Measurements from ENCODE around the gene SPRYD3. TPM values are rescaled to one million over a fixed set of nuclear protein-coding genes. Genes with fewer than 3 reads are reported as not detected.
"Not testable (repeated sequence)": the region's sequence is repeated elsewhere in the genome, so short reads cannot be mapped to it uniquely, and the experiment has no call there.

SPRYD3 gene
- total RNA-seq, 1 experiment from 2014 or later, result 12.9 TPM

DNA sequence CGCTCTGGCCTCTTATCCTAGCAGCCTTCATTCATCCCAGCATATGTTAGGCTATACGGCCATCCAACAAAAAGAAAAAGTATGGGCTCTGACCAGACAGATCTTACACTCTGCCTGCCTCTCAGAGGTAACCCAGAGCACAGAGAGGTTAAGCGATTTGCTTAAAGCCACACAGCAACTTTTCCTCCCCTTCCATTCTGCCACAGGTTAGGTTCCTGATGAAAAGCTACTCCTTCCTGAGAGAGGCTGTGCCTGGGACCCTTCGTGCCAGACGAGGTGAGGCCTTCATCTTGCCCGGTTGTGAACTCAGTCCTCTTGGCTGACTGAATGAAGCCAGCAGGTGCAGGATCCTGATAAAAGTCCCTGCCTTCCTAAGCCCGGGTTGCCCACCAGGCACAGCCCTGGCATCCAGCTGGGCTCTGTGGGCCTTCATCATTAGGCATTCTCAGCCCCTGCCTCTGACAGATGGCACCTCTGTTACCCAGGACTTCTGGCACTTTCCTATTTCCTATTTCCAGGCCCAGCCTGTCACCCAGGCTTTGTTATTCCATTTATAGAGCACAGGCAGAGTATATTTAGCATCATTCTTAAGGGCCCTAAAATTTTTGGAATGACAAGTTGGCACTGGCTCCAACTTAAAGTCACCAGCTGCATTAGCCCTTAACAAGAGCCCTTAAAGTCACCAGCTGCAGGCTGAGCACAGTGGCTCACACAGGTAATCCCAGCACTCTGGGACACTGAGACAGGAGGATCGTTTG lies 36.9 kb upstream of the SPRYD3 start:
- CTCF ChIA-PET, result interaction anchor here (0.6 kb wide), 1 partner anchor 489 kb away, joined by 5 read pairs; no protein-coding TSS in a partner anchor

DNA sequence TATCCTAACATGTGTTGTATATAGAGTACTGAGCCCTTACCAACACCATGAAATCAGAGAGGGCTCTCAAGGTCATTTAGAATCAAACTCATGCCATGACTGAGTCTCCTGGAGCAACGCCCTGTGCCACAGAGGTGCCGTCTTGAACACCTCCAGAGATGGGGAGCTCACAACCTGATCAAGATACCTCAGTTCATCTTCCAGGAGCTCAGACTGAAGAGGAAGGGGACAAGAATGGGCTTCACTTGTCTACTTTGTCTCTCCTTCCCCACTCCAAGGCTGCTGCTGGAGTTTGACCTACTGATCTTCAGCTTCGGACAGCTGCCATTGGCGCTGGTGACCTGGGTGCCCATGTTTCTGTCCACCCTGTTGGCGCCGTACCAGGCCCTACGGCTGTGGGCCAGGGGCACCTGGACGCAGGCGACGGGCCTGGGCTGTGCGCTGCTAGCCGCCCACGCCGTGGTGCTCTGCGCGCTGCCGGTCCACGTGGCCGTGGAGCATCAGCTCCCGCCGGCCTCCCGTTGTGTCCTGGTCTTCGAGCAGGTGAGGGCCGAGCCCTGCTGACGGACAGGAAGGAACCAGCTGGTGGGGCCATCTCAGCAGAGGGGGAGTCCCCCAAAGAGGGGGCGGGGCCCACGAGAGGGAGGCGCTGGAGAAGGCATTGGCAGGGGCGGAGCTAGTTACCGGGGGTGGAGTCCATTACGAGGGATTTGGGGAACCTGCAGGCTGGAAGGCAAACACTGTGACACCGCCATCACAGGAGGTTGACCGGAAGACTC lies 36.1 kb upstream of the SPRYD3 start:
- BruUV-seq (replicated peaks), result no TSS peak
- Mint-ChIP-seq H3K27ac (ENCODE audit: unreplicated experiment) (no peak overlapping the region), H3K36me3 (ENCODE audit: insufficient read depth, unreplicated experiment) (no peaks in the 10 kb centered on the region), H3K4me3 (ENCODE audit: low read depth, unreplicated experiment) (no peak overlapping the region), H3K27me3 (ENCODE audit: unreplicated experiment) (peaks cover 19% of the 10 kb centered on the region), H3K9me3 (ENCODE audit: low read depth, unreplicated experiment) (no peaks in the 10 kb centered on the region), H3K4me1 (ENCODE audit: low read depth, unreplicated experiment) (no peaks in the 10 kb centered on the region)
- TF ChIP-seq, protein P1, sequence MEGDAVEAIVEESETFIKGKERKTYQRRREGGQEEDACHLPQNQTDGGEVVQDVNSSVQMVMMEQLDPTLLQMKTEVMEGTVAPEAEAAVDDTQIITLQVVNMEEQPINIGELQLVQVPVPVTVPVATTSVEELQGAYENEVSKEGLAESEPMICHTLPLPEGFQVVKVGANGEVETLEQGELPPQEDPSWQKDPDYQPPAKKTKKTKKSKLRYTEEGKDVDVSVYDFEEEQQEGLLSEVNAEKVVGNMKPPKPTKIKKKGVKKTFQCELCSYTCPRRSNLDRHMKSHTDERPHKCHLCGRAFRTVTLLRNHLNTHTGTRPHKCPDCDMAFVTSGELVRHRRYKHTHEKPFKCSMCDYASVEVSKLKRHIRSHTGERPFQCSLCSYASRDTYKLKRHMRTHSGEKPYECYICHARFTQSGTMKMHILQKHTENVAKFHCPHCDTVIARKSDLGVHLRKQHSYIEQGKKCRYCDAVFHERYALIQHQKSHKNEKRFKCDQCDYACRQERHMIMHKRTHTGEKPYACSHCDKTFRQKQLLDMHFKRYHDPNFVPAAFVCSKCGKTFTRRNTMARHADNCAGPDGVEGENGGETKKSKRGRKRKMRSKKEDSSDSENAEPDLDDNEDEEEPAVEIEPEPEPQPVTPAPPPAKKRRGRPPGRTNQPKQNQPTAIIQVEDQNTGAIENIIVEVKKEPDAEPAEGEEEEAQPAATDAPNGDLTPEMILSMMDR (IDR thresholded peaks at IDR 0.05; ENCODE audit: unreplicated experiment), result no peak
- intact Hi-C loops (cut with micrococcal nuclease; ENCODE audit: unreplicated experiment), result no loop called here
- CTCF ChIA-PET, result no interaction called here
- no peak for DNase-seq

More for the DNA sequence above, 36.9 kb upstream of the SPRYD3 start:
- intact Hi-C loops (cut with micrococcal nuclease; ENCODE audit: unreplicated experiment), result no loop called here
- Mint-ChIP-seq H3K9me3 (ENCODE audit: low read depth, unreplicated experiment) (no peaks in the 10 kb centered on the region), H3K27me3 (ENCODE audit: unreplicated experiment) (peaks cover 19% of the 10 kb centered on the region), H3K36me3 (ENCODE audit: insufficient read depth, unreplicated experiment) (no peaks in the 10 kb centered on the region), H3K4me3 (ENCODE audit: low read depth, unreplicated experiment) (no peak overlapping the region), H3K27ac (ENCODE audit: unreplicated experiment) (no peak overlapping the region), H3K4me1 (ENCODE audit: low read depth, unreplicated experiment) (no peaks in the 10 kb centered on the region)
- DNase-seq, result no peak
- TF ChIP-seq, protein P1 (IDR thresholded peaks at IDR 0.05; ENCODE audit: unreplicated experiment), result no peak
- BruUV-seq (replicated peaks), result no TSS peak

DNA sequence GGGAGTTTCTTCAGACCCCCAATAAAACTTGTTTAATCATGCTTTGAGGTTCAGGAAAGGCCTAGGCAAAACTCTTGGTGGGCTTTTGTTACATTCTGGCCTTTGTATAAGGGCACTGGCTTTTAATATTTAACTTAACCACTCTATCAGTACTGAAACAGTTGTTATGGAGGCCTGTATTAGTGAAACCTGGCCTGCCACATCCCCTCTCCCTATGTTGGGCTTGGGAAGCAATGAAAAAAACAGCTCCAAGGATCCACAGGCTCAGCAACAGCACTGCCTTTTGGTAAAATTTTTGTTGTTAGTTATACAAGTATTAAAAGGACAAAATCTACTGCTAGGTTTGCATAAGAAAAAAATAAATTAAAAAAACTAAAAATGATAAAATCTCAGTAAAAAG lies 34.8 kb upstream of the SPRYD3 start:
- no peak for DNase-seq
- Mint-ChIP-seq H3K4me1 (ENCODE audit: low read depth, unreplicated experiment) (no peaks in the 10 kb centered on the region), H3K4me3 (ENCODE audit: low read depth, unreplicated experiment) (no peak overlapping the region), H3K27me3 (ENCODE audit: unreplicated experiment) (peaks cover 9% of the 10 kb centered on the region), H3K9me3 (ENCODE audit: low read depth, unreplicated experiment) (no peaks in the 10 kb centered on the region), H3K36me3 (ENCODE audit: insufficient read depth, unreplicated experiment) (no peaks in the 10 kb centered on the region), H3K27ac (ENCODE audit: unreplicated experiment) (no peak overlapping the region)
- no TSS peak for BruUV-seq (replicated peaks)
- TF ChIP-seq, protein P1 (IDR thresholded peaks at IDR 0.05; ENCODE audit: unreplicated experiment), result no peak
- CTCF ChIA-PET, result no interaction called here
- intact Hi-C loops (cut with micrococcal nuclease; ENCODE audit: unreplicated experiment), result no loop called here

DNA sequence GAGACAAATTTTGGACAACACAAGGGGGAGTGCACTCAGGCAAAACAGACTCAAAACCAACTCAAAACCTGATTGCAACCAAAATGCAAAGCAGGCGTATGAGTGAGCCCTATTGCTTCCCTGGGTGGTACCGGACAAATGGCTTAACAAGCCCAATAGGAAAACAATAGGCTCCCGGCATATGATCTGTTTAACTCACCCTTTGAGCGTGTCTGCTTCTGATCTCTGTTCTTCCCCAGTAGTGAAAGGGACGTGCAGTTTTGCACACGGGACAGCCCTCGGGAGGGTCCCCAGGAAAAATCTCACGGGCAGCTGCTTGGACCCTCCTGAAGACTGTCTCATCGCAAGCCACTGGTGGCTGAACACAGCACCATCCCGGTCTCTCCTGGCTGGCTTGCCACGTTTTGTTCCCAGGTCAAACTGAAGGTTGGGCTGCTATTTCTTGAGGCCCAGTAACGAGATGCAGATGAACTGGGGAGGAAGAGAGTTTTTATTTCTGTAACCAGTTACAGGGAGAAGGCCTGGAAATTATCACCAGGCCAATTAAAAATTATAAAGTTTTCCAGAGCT lies 34.0 kb upstream of the SPRYD3 start:
- Mint-ChIP-seq H3K27ac (ENCODE audit: unreplicated experiment) (no peak overlapping the region), H3K4me3 (ENCODE audit: low read depth, unreplicated experiment) (no peak overlapping the region)

DNA sequence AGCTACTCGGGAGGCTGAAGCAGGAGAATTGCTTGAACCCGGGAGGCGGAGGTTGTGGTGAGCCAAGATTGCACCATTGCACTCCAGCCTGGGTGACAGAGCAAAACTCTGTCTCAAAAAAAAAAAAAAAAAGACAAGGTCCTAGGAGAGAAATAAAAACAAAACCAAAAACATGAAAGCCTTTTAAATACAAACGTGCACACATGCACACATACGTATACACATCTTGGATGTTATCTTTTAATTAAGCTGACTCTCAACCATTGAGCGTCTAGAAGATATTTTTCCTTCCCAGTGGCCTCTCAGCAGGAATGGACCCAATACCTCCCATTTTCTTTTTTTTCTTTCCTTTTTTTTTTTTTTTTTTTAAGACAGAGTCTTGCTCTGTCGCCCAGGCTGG lies 33.2 kb upstream of the SPRYD3 start:
- CTCF ChIA-PET, result interaction anchor here (0.7 kb wide), 1 partner anchor 9 kb away, joined by 4 read pairs; the partner anchor contains the start of gene SOAT2
- H3K4me3 Mint-ChIP-seq (ENCODE audit: low read depth, unreplicated experiment); H3K27ac Mint-ChIP-seq (ENCODE audit: unreplicated experiment): not testable (repeated sequence)

More for the DNA sequence above, 34.0 kb upstream of the SPRYD3 start:
- Mint-ChIP-seq H3K9me3 (ENCODE audit: low read depth, unreplicated experiment) (no peaks in the 10 kb centered on the region), H3K4me1 (ENCODE audit: low read depth, unreplicated experiment) (no peaks in the 10 kb centered on the region), H3K36me3 (ENCODE audit: insufficient read depth, unreplicated experiment) (no peaks in the 10 kb centered on the region), H3K27me3 (ENCODE audit: unreplicated experiment) (peaks cover 2% of the 10 kb centered on the region)
- TF ChIP-seq, protein P1 (IDR thresholded peaks at IDR 0.05; ENCODE audit: unreplicated experiment), result no peak
- CTCF ChIA-PET, result interaction anchor here (0.7 kb wide), 1 partner anchor 10 kb away, joined by 4 read pairs; the partner anchor contains the start of gene SOAT2
- no peak for DNase-seq
- BruUV-seq (replicated peaks), result no TSS peak
- intact Hi-C loops (cut with micrococcal nuclease; ENCODE audit: unreplicated experiment), result no loop called here

More for the DNA sequence above, 33.2 kb upstream of the SPRYD3 start:
- H3K4me1 Mint-ChIP-seq (ENCODE audit: low read depth, unreplicated experiment); H3K27me3 Mint-ChIP-seq (ENCODE audit: unreplicated experiment); BruUV-seq (replicated peaks); intact Hi-C loops (cut with micrococcal nuclease; ENCODE audit: unreplicated experiment); H3K36me3 Mint-ChIP-seq (ENCODE audit: insufficient read depth, unreplicated experiment); H3K9me3 Mint-ChIP-seq (ENCODE audit: low read depth, unreplicated experiment); DNase-seq: not testable (repeated sequence)

All from Calu3 (cell line).